Peyer's patch (tissue), 4 donors: Measurements from ENCODE around the gene LRRC32. TPM values are rescaled to one million over a fixed set of nuclear protein-coding genes. Genes with fewer than 3 reads are reported as not detected.
A peak's percentile ranks its signal among the peaks of the same experiment; 100 is the strongest.

Experiments used
- DNase-seq, 3 donors: peaks; one replicate each; pipeline ENCODE4 v3.0.0-alpha.2; 2017 to 2019
- H3K27ac ChIP-seq, 4 donors: fragments of 200-600 bp; sonication (generic); one replicate each; pipeline ENCODE4 v1.5.1; 2016 to 2019
- H3K27me3 ChIP-seq, 2 donors: fragments of 200-600 bp; sonication (generic); one replicate each; pipeline ENCODE4 v1.5.1; 2019
- H3K36me3 ChIP-seq, 3 donors: fragments of 200-600 bp; sonication (generic); one replicate each; pipeline ENCODE4 v1.5.1; 2016 to 2019
- H3K4me1 ChIP-seq, 4 donors: fragments of 200-600 bp; sonication (generic); one replicate each; pipeline ENCODE4 v1.5.1; 2016 to 2019
- H3K4me3 ChIP-seq, 4 donors: fragments of 200-600 bp; sonication (generic); 1 replicate in 3 of 4; 2 replicates in 1 of 4; pipeline ENCODE4 v1.5.1; 2016 to 2019; ENCODE audit warnings: mild to moderate bottlenecking in 1 of 4
- H3K9me3 ChIP-seq, 4 donors: fragments of 200-600 bp; sonication (generic); one replicate each; pipeline ENCODE4 v1.5.1; 2016 to 2019; ENCODE audit warnings: mild to moderate bottlenecking in 1 of 4
- POLR2A ChIP-seq, 2 donors: fragments of 450-650 bp; IDR thresholded peaks; one replicate each; pipeline ENCODE4 v1.5.1; 2017; ENCODE audit warnings: antibody characterized with exemption in 2 of 2, mild to moderate bottlenecking in 2 of 2, moderate library complexity in 2 of 2
- total RNA-seq, 4 donors: library from RNA; depleted of rRNA; stranded (reverse); fragments of >200 nt; gene quantifications; one replicate each; pipeline ENCODE4 v1.1.0, GENCODE V29; 2016
- TF ChIP-seq, protein P1 (sequence below), 6 experiments: fragments of 450-650 bp in 4 of 6; fragments of 200-600 bp in 2 of 6; sonication (generic) in 1 of 6; IDR thresholded peaks; one replicate each; pipeline ENCODE4 v1.5.1; 2017 to 2019; ENCODE audit warnings: antibody characterized with exemption in 6 of 6, mild to moderate bottlenecking in 3 of 6, moderate library complexity in 1 of 6

The LRRC32 gene
- total RNA-seq, 4 donors from 2014 or later, result 4.0 to 36.7 (median 23.0) TPM

DNA sequence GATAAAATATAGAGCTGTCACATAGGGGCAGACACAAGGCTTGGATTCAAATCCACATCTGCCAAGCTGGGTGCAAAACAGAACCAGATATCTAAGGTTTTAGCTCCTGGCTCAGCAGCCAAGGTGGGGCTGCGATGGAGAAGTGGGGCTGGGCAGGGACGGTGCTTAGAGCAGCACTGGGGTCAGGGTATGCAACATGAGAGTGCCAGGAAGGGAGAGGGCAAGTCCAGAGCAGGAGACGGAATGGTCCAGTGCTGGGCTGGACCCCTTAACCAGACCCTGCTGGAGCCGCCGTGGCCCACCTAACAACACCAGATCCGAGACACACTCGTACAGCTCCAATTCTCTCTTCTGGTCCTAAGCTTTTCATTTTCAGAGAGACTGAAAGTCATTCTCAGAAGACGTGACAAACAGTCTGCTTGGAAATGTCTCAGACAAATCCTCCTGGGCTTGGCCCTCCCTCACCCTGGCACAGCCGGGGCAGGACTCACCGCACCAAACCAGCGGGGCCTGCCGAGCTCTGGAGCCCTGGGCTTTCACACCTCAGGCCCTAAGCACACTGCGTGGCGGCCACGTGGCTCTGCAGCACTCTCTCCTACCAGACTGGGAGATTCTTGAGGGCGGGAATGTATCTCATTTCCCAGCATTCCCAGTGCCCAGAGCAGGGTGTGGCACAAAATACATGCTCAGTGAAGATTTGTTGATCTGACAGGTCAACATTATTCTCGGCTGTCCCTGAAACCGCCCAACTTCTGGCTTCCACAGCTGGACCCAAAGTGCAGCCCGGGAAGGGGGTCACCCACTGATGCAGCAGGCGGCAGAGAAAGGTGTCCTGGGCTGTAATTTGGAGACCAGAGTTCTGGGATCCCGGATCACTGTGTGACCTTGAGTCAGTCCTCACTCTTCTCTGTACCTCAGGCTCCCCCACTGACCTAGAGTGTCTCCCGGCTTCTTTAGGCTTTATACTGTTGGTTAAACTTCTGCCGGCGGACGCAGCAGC is 11.6 kb downstream of the LRRC32 start:
- H3K9me3 ChIP-seq, result no peaks in the 10 kb centered on the region
- H3K27ac ChIP-seq, result peak overlapping the region in 1 of 4 donors; percentile 4
- no peaks in the 10 kb centered on the region for H3K27me3 ChIP-seq
- H3K4me3 ChIP-seq, result no peak overlapping the region
- peak in 2 of 3 donors; percentile 23 to 36 for DNase-seq
- no peak for TF ChIP-seq POLR2A (IDR thresholded peaks at IDR 0.05)
- TF ChIP-seq, protein P1, sequence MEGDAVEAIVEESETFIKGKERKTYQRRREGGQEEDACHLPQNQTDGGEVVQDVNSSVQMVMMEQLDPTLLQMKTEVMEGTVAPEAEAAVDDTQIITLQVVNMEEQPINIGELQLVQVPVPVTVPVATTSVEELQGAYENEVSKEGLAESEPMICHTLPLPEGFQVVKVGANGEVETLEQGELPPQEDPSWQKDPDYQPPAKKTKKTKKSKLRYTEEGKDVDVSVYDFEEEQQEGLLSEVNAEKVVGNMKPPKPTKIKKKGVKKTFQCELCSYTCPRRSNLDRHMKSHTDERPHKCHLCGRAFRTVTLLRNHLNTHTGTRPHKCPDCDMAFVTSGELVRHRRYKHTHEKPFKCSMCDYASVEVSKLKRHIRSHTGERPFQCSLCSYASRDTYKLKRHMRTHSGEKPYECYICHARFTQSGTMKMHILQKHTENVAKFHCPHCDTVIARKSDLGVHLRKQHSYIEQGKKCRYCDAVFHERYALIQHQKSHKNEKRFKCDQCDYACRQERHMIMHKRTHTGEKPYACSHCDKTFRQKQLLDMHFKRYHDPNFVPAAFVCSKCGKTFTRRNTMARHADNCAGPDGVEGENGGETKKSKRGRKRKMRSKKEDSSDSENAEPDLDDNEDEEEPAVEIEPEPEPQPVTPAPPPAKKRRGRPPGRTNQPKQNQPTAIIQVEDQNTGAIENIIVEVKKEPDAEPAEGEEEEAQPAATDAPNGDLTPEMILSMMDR (IDR thresholded peaks at IDR 0.05), result no peak
- peaks cover 0 to 23% (median 0%) of the 10 kb centered on the region in 4 donors for H3K4me1 ChIP-seq
- H3K36me3 ChIP-seq, result no peaks in the 10 kb centered on the region

DNA sequence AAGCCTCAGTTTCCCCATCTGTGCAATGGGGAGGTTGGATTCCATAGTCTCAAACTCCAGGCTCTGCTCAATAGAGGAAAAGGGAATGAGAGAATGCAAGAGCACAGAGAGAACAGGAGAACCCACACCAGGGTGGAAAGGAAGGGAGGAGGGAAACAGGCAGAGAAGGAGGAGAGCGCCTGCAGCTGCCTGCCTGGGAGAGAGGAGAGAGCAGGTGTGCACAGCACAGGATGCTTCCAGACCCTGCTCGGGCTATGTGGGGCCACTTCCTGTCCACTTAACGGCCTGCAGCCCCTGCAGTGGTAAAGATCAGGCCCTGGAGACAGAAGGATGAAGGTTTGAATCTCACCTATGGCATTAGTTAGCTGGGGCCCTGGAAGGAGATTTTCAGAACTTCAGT is 12.3 kb downstream of the LRRC32 start:
- no peak overlapping the region for H3K27ac ChIP-seq
- H3K9me3 ChIP-seq, result no peaks in the 10 kb centered on the region
- DNase-seq, result peak in 2 of 3 donors; percentile 11 to 34

DNA sequence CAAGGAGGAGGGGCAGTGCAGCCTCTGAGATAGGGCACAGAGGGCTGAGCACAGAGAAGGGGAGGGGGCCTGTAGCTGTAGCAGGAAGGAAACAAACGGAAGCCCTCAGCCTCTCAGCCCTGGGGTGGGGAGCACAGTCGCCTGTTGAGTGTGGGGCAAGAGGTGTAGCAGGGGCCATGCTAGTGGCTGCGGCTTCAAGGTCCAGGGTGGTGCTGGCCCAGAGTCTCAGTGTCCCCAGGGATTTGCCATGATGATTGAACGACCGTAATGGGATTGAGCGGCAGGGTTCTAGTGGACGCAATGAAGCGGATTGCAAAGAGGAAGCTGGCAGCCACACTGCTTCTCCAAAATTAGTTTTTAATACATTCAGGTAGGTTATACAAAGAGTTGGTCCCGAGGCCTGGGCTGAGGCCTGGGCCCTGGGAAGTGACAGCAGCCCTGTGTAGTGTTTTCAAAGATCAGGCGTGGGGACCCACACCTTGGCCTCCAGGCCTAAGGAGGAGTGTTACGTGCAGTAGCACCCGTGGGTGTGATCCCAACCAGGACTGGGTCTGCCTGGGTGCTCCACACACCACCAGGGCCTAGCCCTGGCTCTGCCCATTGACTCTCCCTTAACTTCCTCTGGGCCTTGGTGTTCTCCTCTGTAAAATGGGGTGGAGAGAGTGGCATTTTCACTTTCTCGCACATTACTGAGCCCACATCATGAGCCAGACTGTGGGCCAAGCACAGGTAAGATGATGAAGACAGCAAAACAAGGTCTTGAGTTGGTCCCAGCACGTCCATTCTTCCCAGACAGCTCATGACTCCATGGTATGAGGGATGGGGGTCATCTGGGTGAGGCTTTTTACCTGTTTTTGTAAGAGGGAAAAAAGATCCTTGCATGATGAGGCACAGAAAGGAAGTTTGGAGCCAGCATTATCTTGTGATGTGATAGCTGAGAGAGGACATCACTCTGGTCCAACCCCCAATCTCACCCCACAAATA is 13.1 kb downstream of the LRRC32 start:
- H3K4me3 ChIP-seq, result no peak overlapping the region
- H3K27ac ChIP-seq, result peak overlapping the region in 3 of 4 donors; percentile 32 to 77 (median 72)
- peak in 2 of 3 donors; percentile 25 to 43 for DNase-seq
- H3K36me3 ChIP-seq, result no peaks in the 10 kb centered on the region
- TF ChIP-seq POLR2A (IDR thresholded peaks at IDR 0.05), result no peak
- TF ChIP-seq, protein P1 (IDR thresholded peaks at IDR 0.05), result no peak
- peaks cover 0 to 23% (median 0%) of the 10 kb centered on the region in 4 donors for H3K4me1 ChIP-seq
- no peaks in the 10 kb centered on the region for H3K9me3 ChIP-seq
- H3K27me3 ChIP-seq, result no peaks in the 10 kb centered on the region

More for the DNA sequence above, 12.3 kb downstream of the LRRC32 start:
- peaks cover 0 to 23% (median 0%) of the 10 kb centered on the region in 4 donors for H3K4me1 ChIP-seq
- no peaks in the 10 kb centered on the region for H3K27me3 ChIP-seq
- TF ChIP-seq, protein P1 (IDR thresholded peaks at IDR 0.05), result no peak
- no peak for TF ChIP-seq POLR2A (IDR thresholded peaks at IDR 0.05)
- no peak overlapping the region for H3K4me3 ChIP-seq
- H3K36me3 ChIP-seq, result no peaks in the 10 kb centered on the region

DNA sequence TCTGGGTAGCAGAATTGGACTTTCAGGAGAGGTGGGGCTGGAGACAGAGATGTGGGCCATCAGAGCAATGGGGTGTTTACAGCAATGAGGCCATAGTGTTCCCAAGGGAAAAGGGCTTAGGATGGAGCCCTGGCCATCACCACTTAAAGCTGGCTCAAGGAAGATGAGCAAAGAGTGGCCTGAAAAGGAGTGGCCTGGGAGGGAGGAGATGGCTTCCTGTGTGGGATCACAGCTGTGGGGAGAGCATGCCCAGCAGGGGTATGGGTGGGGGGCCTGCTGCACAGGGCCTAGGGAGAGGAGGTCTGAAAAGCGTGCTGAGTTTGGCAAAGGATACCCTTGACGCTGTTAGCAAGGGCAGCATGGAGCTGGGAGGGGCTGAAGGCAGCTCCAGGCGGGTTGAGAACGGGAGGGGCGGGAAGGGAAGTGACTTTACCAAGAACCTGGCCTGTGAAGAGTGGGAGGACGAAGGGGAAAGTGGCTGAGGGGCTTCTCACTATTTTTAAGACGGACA is 13.9 kb downstream of the LRRC32 start:
- Histone ChIP-seq H3K27me3 (no peaks in the 10 kb centered on the region), H3K4me1 (peaks cover 0 to 23% (median 0%) of the 10 kb centered on the region in 4 donors), H3K4me3 (no peak overlapping the region), H3K36me3 (no peaks in the 10 kb centered on the region), H3K9me3 (no peaks in the 10 kb centered on the region), H3K27ac (peak overlapping the region in 3 of 4 donors; percentile 32 to 77 (median 72))
- DNase-seq, result peak in 2 of 3 donors; percentile 43 to 44
- TF ChIP-seq POLR2A (IDR thresholded peaks at IDR 0.05), result no peak
- TF ChIP-seq, protein P1 (IDR thresholded peaks at IDR 0.05), result no peak

DNA sequence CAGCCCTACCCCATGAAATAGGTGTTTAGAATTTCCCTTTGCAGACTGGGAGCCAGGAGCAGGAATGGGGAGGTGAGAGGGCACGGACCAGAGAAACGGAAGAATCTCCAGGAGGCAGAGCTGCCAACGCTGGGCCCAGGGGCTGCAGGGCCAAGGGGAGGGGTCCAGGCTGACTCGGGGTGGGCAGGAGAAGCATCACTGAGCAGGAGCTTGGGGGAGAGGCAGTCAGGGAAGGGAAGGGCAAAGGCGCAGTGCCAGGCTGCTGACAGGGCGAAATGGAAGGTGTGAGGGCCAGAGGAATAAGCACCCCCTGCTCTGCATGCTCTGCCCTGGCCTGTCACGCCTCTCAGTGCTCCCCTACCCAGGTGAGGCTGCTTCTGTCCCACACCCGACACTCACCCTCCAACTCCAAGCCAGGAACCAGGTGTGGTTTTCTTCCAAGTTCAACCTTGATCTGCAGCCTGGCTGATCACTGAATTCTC is 14.5 kb downstream of the LRRC32 start:
- H3K36me3 ChIP-seq, result no peaks in the 10 kb centered on the region
- H3K4me1 ChIP-seq, result peaks cover 0 to 23% (median 0%) of the 10 kb centered on the region in 4 donors
- TF ChIP-seq, protein P1 (IDR thresholded peaks at IDR 0.05), result no peak
- no peak for TF ChIP-seq POLR2A (IDR thresholded peaks at IDR 0.05)
- peak in 2 of 3 donors; percentile 37 to 41 for DNase-seq
- no peaks in the 10 kb centered on the region for H3K27me3 ChIP-seq
- no peak overlapping the region for H3K4me3 ChIP-seq
- H3K9me3 ChIP-seq, result no peaks in the 10 kb centered on the region
- peak overlapping the region in 3 of 4 donors; percentile 42 to 77 (median 72) for H3K27ac ChIP-seq
